Head of caudate nucleus (tissue), 42 donors: Measurements from ENCODE around the gene PRR15.
A peak's percentile ranks its signal among the peaks of the same experiment; 100 is the strongest.
"Not testable (repeated sequence)": the region's sequence is repeated elsewhere in the genome, so short reads cannot be mapped to it uniquely, and the experiment has no call there.

Experiments used
- DNase-seq, 42 donors: peaks; one replicate each; pipeline versions ENCODE4 v3.0.0 to v3.0.0-alpha.2; 2020 to 2021; ENCODE audit warnings: mixed read lengths in 7 of 42
- intact Hi-C: fragments of 100-400 bp; cut with DNase I; formaldehyde crosslinking; loops from one replicate; pipeline ENCODE4 v1.15.0; 2022

PRR15 gene, protein sequence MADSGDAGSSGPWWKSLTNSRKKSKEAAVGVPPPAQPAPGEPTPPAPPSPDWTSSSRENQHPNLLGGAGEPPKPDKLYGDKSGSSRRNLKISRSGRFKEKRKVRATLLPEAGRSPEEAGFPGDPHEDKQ

GRCh38 chr7:29563590-29564495 lies at the start of gene PRR15:
Gene PRR15 (plus strand): TSS chr7:29563835. CDS start chr7:29566330, 2,495 bp downstream.
- DNase-seq = peak; percentile 43 to 91 (median 72)
- intact Hi-C loops = no loop called here

- intact Hi-C loops = no loop called here
- no peak for DNase-seq
These were observed 47.1 kb upstream of the PRR15 start for GRCh38 chr7:29516491-29516890.

GRCh38 chr7:29518616-29519015 lies 45.0 kb upstream of the PRR15 start:
- no peak for DNase-seq
- intact Hi-C loops = no loop called here

DNA sequence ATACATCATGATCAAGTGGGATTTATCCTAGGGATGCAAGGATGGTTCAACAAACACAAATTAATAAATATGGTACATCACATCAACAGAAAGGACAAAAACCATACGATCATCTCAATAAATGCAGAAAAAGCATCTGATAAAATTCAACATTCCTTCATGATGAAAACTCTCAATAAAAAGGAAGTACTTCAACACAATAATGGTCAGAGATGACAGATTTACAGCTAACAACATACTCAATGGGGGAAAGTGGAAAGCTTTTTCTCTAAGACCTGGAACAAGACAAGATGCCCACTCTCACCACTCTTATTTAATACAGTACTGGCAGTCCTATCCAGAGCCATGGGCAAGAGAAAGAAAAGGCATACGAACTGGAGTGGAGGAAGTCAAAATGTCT lies 39.9 kb upstream of the PRR15 start:
- no peak for DNase-seq
- intact Hi-C loops = no loop called here

GRCh38 chr7:29527505-29528108 lies 36.0 kb upstream of the PRR15 start:
- intact Hi-C loops = no loop called here
- peak in 1 of 42 donors; percentile 41 for DNase-seq

DNA sequence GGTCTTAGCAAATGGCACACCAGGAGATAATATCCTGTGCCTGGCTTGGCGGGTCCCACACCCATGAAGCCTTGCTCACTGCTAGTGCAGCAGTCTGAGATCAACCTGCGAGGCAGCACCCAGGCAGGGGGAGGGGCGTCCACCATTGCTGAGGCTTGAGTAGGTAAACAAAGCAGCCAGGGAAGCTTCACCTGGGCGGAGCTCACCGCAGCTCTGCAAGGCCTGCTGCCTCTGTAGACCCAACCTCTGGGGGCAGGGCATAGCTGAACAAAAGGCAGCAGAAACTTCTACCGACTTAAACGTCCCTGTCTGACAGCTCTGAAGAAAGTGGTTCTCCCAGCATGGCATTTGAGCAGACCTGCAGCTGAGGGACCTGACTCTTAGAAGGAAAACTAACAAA lies 35.1 kb upstream of the PRR15 start:
- DNase-seq, intact Hi-C loops: not testable (repeated sequence)

- intact Hi-C loops = no loop called here
- DNase-seq = no peak
These were observed 25.2 kb upstream of the PRR15 start for GRCh38 chr7:29538389-29538788.

GRCh38 chr7:29539471-29539870 lies 24.2 kb upstream of the PRR15 start:
- DNase-seq = no peak
- intact Hi-C loops = no loop called here

GRCh38 chr7:29547421-29547820 lies 16.2 kb upstream of the PRR15 start:
- intact Hi-C loops = no loop called here
- no peak for DNase-seq

GRCh38 chr7:29548823-29549222 lies 14.8 kb upstream of the PRR15 start:
- intact Hi-C loops = no loop called here
- no peak for DNase-seq

DNA sequence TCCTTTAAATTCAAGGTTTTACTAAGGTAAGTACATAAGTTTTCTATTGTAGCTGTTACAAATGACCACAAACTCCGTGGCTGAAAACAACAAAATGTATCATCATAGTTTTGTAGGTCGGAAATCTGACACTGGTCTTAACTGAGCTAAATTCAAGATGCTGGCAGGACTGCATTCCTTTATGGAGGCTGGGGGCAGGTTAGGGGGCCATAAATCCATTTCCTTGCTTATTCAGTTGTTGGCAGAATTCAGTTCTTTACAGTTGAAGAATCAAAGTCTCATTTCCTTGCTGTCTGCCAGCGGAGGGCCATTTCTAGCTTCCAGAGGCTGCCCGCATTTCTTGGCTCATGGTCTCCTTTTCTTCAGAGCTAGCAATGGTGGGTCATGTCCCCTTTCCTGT lies 11.2 kb upstream of the PRR15 start:
- intact Hi-C loops = no loop called here
- DNase-seq = no peak

DNA sequence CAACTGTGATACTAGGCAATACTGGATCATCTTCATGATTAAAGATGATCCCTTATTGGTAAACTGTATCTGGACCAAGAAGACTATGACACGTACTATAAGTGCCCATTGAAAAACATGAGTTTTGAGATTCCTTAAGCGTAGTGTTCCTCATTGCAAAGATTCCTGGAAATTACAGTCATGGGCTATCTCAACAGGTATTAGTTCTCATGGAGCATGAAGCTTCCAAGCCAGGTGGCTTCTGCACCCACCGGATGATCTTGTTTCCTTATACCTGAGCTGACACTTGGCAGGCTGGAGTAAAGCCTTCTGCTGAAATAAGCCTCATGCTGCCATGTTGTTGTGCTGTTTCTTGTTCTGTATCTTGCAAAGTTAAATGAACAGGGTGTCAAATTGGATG lies 8.6 kb upstream of the PRR15 start:
- intact Hi-C loops = no loop called here
- no peak for DNase-seq

DNA sequence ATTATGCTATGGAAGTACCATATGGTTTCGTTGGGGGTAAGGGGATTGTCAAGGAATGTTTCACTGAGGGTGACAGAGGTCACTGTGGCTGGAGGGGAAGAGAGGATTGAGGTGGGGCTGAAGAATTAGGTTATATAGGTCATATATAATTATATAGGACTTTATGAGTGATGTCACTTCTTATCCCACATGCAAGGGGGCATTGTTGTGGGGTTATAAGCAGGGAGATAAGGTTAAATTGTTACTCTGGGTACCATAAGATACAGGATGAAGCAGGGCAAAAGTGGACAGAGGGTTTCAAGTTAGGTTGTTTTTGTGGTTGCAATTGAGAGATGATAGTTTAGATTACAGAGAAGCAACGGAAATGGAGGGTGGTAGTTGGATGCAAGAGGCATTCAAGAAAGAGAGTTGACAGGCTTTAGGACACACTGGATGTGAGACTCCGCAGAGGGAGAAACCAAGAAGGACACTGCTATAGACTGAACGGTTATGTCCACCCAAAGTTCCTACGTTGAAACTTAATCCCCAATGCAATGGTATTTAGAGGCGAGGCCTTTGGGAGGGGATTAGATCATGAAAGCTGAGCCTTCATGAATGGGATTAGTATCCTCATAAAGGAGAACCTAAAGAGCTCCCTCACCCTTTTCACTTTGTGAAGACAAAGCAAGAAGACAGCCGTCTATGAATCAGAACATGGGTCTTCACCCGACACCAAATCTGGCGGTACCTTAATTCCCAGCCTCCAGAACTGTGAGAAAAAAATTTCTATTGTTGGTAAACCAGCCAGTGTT lies 7.0 kb upstream of the PRR15 start:
- no peak for DNase-seq
- intact Hi-C loops = no loop called here

GRCh38 chr7:29557954-29558353 lies 5.7 kb upstream of the PRR15 start:
- DNase-seq = peak in 25 of 42 donors; percentile 17 to 64 (median 38)

GRCh38 chr7:29561271-29561670 lies 2.4 kb upstream of the PRR15 start:
- intact Hi-C loops = no loop called here
- DNase-seq = no peak

More at GRCh38 chr7:29557954-29558353, 5.7 kb upstream of the PRR15 start:
- intact Hi-C loops = no loop called here

DNA sequence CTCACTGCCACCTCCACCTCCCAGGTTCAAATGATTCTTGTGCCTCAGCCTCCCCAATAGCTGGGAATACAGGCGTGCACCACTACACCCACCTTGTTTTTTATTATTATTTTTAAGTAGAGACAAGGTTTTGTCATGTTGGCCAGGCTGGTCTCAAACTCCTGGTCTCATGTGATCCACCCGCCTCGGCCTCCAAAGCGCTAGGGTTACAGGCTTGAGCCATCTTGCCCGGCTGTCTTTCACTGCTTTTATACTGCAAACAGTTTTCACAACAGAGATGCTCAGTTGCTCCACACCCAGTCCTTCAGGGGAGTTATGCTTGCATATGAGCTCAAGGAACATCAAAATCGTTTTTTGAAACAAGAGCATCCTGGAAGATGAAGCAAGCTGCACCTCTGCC lies 1.3 kb upstream of the PRR15 start:
- intact Hi-C loops = no loop called here

GRCh38 chr7:29564496-29565223 lies 1.0 kb downstream of the PRR15 start:
- intact Hi-C loops = no loop called here
- DNase-seq = peak in 28 of 42 donors; percentile 8 to 67 (median 28)

More for the DNA sequence above, 1.3 kb upstream of the PRR15 start:
- no peak for DNase-seq

DNA sequence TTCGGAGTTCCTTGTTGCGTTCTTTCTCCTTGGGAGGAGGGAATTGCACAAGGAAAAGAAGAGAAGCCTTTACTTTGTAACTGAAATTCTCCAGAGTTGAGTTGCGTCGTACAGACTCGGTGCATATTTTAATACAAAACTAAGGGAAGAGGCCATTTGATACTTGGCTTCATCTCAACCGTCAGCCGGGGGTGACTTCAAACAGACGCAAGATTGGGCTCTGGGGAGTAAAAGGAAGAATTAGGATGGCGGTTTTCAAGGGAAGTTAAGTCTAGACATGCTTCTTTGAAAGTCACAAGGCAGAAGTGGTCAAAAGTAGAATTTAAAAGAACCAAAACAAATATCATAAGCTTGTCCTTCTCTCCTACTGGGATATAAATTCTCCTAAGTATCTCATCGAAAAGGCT lies 1.6 kb downstream of the PRR15 start:
- no peak for DNase-seq
- intact Hi-C loops = no loop called here

GRCh38 chr7:29565634-29565981 lies 2.0 kb downstream of the PRR15 start:
- no peak for DNase-seq
- intact Hi-C loops = no loop called here
